Medulla oblongata (tissue), 1 donor: ENCODE data around the gene ICE2.
"Not testable (repeated sequence)": the region's sequence is repeated elsewhere in the genome, so short reads cannot be mapped to it uniquely, and the experiment has no call there.

ENCODE experiments used
- DNase-seq: peaks from one replicate; pipeline ENCODE4 v3.0.0-alpha.2; 2015; ENCODE audit errors: extremely low spot score

The ICE2 gene

GRCh38 chr15:60442763-60443162, 36.2 kb downstream of the ICE2 start:
- no peak for DNase-seq

- no peak for DNase-seq
These were observed 36.8 kb downstream of the ICE2 start for GRCh38 chr15:60442031-60442650.

GRCh38 chr15:60441331-60441730, 37.6 kb downstream of the ICE2 start:
- no peak for DNase-seq

DNA sequence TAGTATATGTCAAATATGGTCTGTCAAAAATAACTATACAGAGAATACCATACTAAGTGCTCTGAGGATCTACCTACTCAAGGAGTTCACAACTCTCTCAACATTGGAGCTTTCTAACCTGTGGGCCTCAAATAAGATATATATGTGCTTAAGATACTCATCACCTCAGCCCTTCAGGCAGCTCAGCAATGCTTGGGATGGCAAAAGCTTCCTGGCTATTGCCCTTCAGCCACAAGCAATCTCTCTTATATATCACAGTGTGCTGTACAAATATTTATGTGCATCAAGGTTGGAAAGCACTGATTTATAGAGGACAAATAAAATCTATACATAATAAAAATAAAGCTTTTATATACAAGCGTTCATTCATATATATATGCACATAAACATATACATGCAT, 40.3 kb downstream of the ICE2 start:
- DNase-seq, result no peak

- no peak for DNase-seq
These were observed 50.0 kb downstream of the ICE2 start for GRCh38 chr15:60428935-60429334.

DNA sequence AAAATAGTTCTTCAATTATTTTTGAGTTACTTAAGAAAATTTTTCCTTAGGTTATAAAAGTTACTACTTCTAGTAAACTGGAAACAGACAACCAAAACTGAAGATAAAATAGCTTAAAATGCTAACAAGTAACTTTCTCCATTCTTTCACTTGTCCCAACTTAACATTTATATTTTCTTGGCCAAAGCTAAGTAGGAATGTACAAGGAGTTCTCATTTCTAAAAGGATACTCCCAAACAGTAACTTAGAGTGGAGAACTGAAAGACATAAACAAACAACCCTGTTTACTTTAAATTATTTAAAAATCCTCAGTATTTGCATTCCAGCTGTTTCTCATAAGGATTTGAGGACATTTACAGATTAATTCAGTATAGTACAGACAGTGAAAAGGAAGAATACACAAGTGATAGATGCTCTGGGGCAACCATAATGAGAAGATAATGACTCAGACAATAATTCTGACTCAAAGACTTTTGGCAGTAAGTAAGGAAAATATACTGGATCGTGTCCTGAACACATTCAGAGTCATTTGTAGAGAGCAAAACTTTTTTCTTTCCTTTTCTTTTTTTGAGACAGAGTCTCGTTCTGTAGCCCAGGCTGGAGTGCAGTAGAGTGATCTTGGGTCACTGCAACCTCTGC, 52.0 kb downstream of the ICE2 start:
- DNase-seq, result no peak

- no peak for DNase-seq
These were observed 53.5 kb downstream of the ICE2 start for GRCh38 chr15:60425461-60425860.

DNA sequence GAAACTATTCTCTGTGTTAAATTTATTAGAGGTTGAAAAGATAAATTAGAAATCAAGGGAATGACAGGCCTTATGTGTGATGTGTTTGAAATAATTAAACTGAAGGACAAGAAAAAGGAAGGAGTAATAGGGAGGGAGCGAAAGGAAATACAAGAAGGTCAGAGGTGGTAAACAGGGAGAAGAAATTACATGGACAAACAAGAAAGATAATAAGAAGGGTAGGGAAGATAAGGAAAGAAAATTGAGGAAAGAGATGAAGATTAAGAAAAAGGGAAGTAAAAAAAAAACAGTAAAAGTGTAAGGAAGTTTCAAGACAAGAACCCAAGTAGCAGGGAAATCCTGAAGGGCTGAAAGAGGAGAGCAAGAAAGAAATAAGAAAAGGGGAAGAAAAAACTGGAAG, 54.9 kb downstream of the ICE2 start:
- no peak for DNase-seq

DNA sequence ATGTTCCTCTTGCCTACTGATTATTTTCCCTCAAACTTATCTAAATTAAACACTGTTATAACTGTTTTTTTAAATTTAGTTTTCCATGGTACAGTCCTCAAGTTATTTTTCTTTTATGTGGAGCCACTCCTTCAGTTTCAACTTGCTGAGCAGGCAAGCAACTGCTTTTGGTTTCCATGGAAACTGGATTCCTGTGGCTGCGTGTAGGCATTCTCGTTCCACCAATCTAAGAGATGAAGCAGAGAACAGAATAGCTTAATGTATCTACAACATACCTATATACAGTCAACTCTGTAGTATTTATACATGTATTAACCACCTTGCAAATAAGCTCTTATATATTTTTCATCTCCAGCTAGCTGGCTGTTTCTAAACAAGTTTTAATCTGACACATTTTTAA, 55.4 kb downstream of the ICE2 start:
- DNase-seq, result peak; percentile 38

DNA sequence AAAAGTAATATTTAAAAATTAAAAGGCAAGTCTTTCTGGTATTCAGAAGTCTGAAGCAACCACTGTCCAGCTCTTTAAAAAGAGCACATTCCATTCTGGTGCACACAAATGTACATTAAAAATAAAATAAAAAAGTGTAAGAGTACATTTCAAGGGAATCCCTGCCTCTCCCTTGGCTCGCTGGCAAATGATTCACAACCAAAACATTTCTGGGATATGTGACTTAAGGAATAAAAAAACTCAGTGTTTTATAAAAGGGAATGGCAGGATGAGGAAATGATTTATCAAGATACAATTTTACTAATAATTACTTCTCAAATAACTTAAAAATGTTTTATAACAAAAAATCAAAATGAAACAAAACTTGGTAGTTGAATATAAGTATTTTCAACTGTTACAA, 57.4 kb downstream of the ICE2 start:
- no peak for DNase-seq

DNA sequence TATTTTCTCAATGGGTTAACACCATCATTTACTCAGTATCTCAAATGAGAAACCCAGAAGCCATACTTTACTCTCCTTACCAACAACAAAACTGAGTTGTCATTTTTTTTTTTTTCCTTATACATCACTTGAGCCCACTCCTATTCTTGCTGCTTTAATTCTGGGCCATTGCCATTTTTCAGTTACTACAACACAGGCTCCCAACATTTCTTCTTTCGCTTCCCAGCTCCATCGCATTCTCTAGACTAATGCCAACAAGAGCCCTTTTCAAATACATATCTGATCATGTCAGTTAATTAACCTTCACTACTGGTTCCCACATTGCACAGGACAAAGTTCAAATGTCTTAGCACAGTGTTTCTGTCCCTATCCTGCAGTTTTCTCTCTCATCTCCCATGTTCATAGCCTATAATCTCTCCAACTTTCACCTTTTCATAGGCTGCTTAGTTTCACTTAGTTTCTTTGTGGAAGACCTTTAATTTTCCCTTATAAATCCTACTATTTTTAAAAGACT, 58.7 kb downstream of the ICE2 start:
- no peak for DNase-seq

GRCh38 chr15:60419753-60420152, 59.2 kb downstream of the ICE2 start:
- DNase-seq, result no peak

DNA sequence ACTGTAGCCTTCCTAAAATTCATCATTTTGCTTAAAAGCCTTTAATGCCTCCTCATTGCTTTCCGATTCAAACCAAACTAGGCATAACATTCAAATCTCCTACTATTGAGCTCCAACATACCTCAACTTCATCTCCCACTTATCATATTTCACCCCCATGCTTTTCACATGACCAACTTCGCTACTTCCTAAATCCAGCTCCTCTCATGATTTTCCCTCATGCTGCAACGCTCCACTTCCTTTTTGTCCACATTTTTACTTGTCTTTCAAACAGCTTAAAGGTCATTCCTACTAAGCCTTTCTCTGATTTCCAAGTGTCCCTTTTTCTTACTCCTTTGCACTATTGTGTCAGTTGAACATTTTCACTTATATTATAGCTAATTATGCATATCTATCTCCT, 60.8 kb downstream of the ICE2 start:
- no peak for DNase-seq

GRCh38 chr15:60417112-60417511, 61.8 kb downstream of the ICE2 start:
- no peak for DNase-seq

DNA sequence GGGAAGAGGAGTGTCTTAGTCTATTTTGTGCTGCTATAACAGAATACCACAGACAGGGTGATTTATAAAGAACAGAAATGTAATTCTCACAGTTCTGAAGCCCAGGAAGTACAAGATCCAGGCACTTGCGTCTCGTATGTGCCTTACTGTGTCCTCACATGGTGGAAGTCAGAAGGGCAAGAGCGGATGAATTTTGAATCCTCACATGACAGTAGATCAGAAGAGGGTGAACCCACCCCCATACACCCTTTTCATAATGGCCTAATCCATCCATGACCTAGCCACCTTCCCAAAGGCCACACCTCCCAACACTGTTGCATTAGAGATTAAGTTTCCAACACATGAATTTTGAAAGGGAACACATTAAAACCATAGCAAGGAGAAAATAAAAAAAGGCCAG, 62.5 kb downstream of the ICE2 start:
- DNase-seq, result no peak

DNA sequence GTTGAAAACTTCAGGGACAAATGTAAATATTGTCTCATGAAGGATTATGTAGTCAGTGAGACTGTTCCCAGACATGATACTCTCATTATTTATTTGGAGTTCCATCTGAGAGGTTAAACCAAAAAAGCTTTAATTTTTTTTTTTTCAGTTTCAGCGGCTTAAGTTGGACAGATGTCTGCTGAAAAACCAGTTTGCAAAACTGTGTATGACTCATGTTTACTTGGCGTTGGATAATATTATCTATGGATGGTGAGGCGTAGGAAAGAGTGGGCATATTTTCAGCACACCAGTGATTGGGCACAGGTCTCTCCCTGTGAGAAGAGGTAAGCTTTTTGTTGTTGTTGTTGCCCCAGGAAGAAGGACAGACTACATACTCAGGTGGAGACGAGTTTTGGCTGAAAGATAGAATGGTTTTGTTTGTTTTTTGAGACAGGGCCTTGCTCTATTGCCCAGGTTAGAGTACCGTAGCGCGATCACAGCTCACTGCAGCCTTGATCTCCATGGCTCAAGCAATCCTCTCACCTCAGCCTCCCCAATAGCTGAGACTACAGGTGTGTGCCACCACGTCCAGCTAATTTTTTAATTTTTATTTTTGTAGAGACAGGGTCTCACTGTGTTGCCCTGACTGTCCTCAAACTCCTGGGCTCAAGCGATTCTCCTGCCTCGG, 64.8 kb downstream of the ICE2 start:
- no peak for DNase-seq

DNA sequence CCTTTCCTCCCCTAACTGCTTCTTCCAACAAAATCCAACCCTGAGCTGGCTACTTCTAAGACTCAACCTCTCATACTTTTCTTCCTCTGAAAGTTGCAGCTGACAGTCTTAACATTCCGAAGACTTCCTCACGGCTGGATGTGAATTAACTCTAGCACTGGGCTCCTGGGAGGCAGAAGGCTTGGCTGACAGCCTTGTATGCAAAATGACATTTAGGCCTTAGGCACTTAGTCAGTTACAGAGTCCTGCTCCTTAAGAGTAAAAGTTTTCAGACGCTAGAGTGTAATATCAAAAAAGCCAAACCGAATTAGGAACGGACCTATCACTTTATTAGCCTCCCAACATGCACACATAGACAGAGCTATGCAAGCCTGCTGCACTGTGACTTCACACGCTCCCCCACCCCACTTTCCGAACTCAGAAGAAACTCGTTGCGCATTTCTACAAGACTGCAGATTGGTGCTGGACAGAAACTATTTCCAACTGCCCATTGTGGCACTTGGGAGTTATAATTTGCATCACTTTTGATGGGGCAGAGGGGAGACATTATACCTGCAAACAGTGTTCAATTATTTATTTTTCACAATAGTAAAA, 65.6 kb downstream of the ICE2 start:
- DNase-seq, result no peak

GRCh38 chr15:60412807-60413206, 66.1 kb downstream of the ICE2 start:
- DNase-seq, result not testable (repeated sequence)

DNA sequence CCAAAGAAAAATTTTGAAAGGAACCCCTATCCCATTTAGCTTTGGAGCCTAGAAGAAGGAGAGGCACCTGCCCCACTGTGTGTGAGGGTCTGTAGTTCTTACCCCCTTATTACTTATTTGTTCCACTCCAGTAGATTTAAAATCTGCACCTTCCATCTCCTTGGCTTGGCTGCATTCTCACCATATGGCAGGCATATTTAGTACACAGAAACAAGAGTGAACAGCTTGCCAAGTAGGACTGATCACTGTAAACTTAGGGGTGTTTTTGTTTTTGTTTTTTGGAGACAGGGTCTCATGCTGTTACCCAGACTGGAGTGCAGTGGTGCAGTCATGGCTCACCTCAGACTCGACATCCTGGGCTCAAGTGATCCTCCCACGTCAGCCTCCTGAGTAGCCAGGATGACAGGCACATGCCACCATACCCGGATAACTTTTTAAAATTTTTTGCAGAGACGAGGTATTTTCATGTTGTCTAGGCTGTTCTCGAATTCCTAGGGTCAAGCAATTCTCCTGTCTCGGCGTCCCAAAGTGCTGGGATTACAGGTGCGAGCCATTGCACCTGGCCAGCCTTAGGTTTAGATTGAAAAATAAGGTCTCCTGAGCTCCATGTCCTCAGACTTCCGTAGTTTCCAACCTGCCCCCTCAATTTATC, 67.0 kb downstream of the ICE2 start:
- no peak for DNase-seq

GRCh38 chr15:60410350-60410749, 68.6 kb downstream of the ICE2 start:
- not testable (repeated sequence) for DNase-seq

DNA sequence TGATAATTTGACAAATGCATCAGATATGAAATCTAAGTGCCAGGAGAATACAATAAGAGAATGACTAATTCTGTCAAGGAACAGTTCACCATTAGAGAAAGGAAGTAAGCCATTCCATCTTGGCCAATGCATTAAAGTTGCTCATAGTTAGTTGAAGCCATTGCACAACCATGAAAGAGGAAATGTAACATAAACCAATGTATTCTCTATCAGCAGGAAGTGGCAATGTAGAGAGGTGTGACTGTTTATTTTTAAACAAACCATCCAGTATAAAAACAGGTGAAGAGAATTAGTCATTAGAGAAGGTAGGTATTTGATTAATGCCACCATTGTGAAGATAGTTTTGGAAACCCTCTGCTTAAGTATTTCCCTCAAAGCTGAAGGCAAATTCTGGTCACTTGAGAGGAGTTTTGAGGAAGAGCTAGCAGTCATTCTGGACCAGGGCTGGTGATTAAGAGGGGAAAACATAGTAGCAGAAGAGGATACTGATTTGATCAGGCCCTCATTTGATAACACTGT, 70.4 kb downstream of the ICE2 start:
- peak; percentile 52 for DNase-seq

DNA sequence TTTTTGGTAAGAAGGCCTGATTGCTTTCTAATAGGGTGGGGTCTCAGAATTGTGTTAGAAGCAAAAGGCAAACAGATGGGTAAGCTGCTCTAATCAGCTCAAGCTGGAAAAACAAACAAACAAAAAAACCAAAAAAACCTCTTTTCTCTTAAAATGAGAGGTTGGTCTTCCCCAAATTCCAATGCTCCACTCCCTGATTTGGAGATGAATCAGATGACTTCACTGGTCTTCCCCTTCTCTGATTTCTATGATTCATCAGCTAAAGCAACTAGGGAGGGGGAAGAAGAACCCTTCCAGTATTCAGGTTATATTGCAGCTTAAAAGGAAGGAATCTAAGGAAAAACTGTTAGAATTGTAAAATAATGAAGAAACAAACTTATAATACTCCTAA, 71.5 kb downstream of the ICE2 start:
- no peak for DNase-seq
